ENCODE data around the gene CCR9.

CCR9 gene

GRCh38 chr3:45950686-45951600, 64.6 kb downstream of the CCR9 start:
- TF ChIP-seq Cebpa-rat (IDR thresholded peaks at IDR 0.05), result no peak
- Histone ChIP-seq H3K9me3 (no peaks in the 10 kb centered on the region), H4K20me1 (peaks cover 16% of the 10 kb centered on the region; the same call in 1 of the 2 replicates), H3K27me3 (no peaks in the 10 kb centered on the region), H3K9ac (no peak overlapping the region), H3K36me3 (peaks cover 100% of the 10 kb centered on the region), H3K4me2 (no peak overlapping the region), H3K4me1 (no peaks in the 10 kb centered on the region), H3K4me3 (no peak overlapping the region), H3K27ac (no peak overlapping the region)

GRCh38 chr3:45951946-45952345, 65.6 kb downstream of the CCR9 start:
- Histone ChIP-seq H3K4me2 (no peak overlapping the region), H3K9ac (no peak overlapping the region), H4K20me1 (peaks cover 18% of the 10 kb centered on the region; the same call in 1 of the 2 replicates), H3K36me3 (peaks cover 100% of the 10 kb centered on the region), H3K4me3 (no peak overlapping the region), H3K27me3 (no peaks in the 10 kb centered on the region), H3K27ac (no peak overlapping the region), H3K9me3 (no peaks in the 10 kb centered on the region), H3K4me1 (no peaks in the 10 kb centered on the region)
- TF ChIP-seq Cebpa-rat (IDR thresholded peaks at IDR 0.05), result no peak

GRCh38 chr3:45952456-45952855, 66.1 kb downstream of the CCR9 start:
- peaks cover 100% of the 10 kb centered on the region for H3K36me3 ChIP-seq

More at GRCh38 chr3:45952456-45952855, 66.1 kb downstream of the CCR9 start:
- Histone ChIP-seq H3K4me1 (no peaks in the 10 kb centered on the region), H3K9me3 (no peaks in the 10 kb centered on the region), H3K9ac (no peak overlapping the region), H4K20me1 (peaks cover 21% of the 10 kb centered on the region; the same call in 1 of the 2 replicates), H3K4me2 (no peak overlapping the region), H3K4me3 (no peak overlapping the region), H3K27ac (no peak overlapping the region), H3K27me3 (no peaks in the 10 kb centered on the region)
- no peak for TF ChIP-seq Cebpa-rat (IDR thresholded peaks at IDR 0.05)

Measured in BLaER1 (cell line).